Measurements from ENCODE around the gene ABCA6.
"Not testable (repeated sequence)": the region's sequence is repeated elsewhere in the genome, so short reads cannot be mapped to it uniquely, and the experiment has no call there.

Gene ABCA6

GRCh38 chr17:69073392-69073791, 68.3 kb downstream of the ABCA6 start:
- DNase-seq (ENCODE audit: low spot score), result not testable (repeated sequence)

DNA sequence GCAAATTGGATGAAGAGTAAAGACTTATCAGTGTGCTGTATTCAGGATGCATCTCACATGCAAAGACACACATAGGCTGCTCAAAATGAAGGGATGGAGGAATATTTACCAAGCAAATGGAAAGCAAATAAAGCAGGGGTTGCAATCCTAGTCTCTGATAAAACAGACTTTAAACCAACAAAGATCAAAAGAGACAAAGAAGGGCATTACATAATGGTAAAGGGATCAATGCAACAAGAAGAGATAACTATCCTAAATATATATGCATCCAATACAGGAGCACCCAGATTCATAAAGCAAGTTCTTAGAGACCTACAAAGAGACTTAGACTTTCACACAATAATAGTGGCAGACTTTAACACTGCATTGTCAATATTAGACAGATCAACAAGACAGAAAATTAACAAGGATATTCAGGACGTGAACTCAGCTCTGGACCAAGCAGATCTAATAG, 68.9 kb downstream of the ABCA6 start:
- not testable (repeated sequence) for DNase-seq (ENCODE audit: low spot score)

DNA sequence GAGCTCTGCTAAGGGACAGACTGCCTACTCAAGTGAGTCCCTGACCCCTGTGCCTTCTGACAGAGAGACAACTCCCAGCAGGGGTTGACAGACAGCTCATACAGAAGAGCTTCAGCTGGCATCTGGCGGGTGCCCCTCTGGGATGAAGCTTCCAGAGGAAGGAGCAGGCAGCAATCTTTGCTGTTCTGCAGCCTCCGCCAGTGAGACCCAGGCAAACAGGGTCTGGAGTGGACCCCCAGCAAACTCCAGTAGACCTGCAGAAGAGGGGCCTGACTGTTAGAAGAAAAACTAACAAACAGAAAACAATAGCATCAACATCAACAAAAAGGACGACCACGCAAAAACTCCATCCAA, 70.5 kb downstream of the ABCA6 start:
- not testable (repeated sequence) for DNase-seq (ENCODE audit: low spot score)

DNA sequence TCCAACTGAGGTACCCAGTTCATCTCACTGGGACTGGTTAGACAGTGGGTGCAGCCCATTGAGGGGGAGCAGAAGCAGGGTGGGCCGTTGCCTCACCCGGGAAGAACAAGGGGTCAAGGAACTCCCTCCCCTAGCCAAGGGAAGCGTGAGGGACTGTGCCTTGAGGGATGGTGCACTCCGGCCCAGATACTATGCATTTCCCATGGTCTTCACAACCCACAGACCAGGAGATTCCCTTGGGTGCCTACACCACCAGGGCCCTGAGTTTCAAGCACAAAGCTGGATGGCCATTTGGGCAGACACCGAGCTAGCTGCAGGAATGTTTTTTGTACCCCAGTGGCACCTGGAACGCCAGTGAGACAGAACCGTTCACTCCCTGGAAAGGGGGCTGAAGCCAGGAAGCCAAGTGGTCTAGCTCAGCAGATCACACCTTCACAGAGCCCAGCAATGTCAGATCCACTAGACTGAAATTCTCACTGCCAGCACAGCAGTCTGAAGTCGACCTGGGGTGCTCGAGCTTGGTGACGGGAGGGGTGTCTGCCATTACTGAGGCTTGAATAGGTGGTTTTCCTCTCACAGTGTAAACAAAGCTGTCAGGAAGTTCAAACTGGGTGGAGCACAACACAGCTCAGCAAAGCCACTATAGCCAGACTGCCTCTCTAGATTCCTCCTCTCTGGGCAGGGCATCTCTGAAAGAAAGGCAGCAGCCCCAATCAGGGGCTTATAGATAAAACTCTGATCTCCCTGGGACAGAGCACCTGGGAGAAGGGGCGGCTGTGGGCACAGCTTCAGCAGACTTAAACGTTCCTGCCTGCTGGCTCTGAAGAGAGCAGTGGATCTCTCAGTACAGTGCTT, 71.1 kb downstream of the ABCA6 start:
- DNase-seq (ENCODE audit: low spot score), result not testable (repeated sequence)

GRCh38 chr17:69069226-69069750, 72.4 kb downstream of the ABCA6 start:
- no peak for DNase-seq (ENCODE audit: low spot score)

DNA sequence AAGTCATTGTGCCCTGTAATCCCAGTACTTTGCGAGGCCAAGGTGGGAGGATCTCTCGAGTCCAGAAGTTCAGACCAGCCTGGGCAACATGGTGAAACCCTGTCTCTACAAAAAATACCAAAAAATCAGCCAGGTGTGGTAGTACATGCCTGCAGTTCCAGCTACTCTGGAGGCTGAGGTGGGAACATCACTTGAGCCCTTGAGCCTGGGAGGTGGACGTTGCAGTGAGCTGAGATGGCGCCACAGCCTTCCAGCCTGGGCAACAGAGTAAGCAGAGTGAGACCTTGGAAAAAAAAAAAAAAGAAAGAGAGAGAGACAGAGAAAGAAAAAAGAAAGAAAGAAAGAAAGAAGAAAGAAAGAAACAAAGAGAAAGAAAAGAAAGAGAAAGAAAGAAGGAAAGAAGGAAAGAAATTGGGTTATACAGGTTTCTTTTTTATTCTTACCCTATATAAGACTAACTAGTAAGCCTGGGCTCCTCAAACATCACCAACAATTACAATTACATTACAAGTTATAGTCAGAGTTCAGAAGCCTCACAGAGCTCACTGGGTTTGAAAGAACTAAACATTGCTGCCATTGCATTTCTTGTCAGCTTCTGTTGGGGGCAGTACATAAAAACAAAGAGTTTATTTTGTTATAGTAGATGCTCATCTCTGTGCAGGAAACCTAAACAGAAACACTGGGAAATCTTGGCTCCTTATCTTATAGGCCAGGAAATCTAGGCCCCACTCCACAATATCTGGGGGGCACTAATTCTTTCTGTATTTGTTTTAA, 74.2 kb downstream of the ABCA6 start:
- peak; percentile 32 for DNase-seq (ENCODE audit: low spot score)

DNA sequence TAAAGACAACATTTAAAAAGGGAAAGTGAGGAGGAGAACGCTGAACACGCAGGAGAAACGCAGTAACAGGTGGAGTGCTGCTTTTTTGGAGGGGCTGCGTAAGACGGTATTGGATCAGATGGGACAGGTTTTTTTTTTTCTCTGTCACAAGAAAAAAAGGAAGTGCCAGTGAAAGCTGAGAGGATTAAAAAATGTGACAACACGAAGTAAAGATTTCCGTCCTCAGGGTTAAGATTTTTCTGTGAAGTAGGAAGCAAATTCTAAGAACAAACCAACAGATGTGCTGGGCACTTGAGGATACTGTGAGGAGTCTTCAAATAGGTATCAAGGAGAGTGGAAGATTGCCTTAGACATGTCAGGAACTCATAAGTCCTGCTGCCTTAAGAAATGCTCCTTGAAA, 75.2 kb downstream of the ABCA6 start:
- DNase-seq (ENCODE audit: low spot score), result no peak

GRCh38 chr17:69065113-69065512, 76.6 kb downstream of the ABCA6 start:
- DNase-seq (ENCODE audit: low spot score), result no peak

- no peak for DNase-seq (ENCODE audit: low spot score)
Measured at GRCh38 chr17:69064476-69064875, 77.2 kb downstream of the ABCA6 start.

GRCh38 chr17:69064001-69064400, 77.7 kb downstream of the ABCA6 start:
- DNase-seq (ENCODE audit: low spot score), result no peak

GRCh38 chr17:69062860-69063581, 78.7 kb downstream of the ABCA6 start:
- DNase-seq (ENCODE audit: low spot score), result no peak

GRCh38 chr17:69061721-69062556, 79.8 kb downstream of the ABCA6 start:
- DNase-seq (ENCODE audit: low spot score), result no peak

DNA sequence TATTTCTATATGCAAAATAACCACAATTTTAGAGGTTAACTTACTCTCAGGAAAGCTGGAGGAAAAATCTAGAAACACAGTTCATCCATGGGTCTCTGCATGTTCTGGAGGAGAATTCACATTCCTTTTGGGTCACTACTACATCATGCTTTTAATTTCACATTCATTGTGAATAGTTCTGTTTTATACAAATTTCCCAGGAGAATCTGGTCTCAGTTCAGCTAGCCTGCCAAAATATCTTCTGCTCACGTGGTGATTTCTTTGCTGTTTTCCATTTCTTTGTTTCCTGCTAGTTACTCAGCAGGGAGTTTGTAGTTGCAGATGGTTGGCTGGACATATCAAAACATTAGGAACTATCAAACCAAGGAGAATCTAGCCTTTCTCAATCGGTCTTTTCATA, 80.9 kb downstream of the ABCA6 start, which contains the start of gene ABCA9:
Gene ABCA9 (minus strand): TSS at position 106 of the 400 bp plus-strand sequence. CDS start 9,801 bp downstream, outside the sequence.
- DNase-seq (ENCODE audit: low spot score), result peak; percentile 28

DNA sequence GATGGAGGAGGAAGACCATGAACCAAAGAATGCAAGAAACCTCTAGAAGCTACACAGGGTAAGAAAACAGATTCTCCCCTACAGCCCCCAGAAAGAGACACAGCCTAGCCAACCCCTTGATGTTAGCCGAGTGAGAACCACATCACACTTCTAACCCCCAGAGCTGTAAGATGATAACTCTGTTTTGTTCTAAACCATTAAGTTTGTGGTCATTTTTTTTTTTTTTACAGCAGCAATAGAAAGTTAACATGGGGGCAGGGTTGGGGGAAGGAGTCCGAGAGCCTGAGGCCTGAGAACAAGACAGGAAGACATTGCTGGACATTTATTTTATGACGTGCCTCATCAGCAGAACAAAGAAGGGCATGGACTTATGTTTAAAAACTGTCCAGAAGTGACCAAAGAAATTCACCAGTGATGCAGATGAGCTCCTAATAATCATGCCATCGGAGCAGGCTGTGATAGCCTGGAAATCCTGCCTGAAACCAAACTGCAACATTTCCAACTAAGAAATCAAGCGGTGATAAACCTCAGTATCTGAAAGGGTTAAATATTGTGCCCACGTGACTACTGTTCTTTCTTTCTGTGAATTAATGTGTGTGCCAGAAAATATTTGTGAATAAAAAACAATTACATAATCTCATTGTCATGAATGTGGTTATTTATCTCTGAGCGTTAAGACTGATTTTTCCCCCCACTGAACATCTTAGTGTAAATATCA, 82.1 kb downstream of the ABCA6 start:
- no peak for DNase-seq (ENCODE audit: low spot score)

GRCh38 chr17:69058165-69058564, 83.5 kb downstream of the ABCA6 start:
- no peak for DNase-seq (ENCODE audit: low spot score)

DNA sequence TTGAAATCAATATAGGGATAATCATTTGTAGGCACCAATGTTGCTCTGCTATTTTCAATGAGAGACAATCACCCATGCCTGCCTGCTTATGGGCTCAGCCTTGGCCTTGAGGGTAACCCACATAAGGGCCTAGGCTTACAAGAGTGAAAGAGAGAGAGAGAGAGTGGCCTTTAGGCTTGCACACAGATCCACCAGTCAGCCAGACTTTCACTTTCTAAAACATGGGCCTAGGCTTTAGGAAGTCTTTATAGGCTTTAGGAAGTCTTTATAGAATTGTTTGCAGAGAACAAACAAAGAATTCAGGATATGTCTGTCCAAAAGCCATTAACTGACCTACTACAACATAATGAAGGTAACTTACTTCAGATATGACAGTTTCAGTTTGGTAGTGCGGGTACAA, 84.4 kb downstream of the ABCA6 start:
- DNase-seq (ENCODE audit: low spot score), result no peak

DNA sequence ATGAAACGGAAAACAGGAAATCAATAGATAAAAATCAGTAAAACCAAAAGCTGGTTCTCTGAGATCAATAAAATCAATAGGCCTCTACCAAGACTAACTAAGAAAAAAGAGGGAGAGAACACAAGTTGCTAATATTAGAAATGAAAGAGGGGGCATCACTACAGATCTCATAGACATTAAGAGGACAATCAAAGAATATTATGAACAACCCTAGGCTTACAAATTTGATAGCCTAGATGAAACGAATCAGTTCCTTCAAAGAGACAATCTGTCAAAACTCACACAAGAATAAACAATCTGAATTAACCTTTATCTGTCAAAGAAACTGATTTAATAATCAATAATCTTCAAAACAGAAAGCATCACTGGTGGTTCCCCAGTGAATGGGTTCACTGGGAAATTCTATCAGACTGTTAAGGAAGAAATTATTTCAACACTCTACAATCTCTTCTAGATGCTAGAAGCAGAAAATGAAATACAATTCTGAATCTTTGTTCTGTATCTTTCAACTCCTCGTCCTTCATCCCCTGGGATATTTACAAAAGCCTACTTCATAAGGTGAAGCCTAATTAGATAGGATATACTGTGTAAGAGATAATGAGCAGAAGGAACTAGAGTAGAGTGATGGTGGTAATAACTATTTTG, 85.4 kb downstream of the ABCA6 start:
- no peak for DNase-seq (ENCODE audit: low spot score)

DNA sequence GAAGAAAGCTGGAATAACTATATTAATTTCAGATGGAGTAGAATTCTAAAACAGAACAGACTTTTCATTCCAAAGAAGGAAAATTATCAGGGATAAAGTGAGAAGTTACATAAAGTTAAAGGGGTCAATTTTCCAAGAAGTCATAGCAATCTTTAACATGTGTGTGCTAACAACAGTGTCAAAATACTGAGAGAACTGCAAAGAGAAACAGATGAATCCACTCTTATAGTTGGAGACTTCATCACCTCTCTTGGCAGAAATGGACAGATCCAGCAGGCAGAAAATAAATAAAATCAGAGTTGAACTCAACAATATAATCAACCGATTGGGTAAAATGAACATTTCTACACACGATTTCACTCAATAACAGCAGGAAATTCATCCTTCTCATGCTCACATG, 86.4 kb downstream of the ABCA6 start:
- DNase-seq (ENCODE audit: low spot score), result no peak

GRCh38 chr17:69050999-69051775, 90.5 kb downstream of the ABCA6 start:
- DNase-seq (ENCODE audit: low spot score), result no peak

Measured in globus pallidus (tissue), 1 donor.